Neural cell (in vitro differentiated cells): ENCODE data around the gene SOCS3. TPM values are rescaled to one million over a fixed set of nuclear protein-coding genes. Genes with fewer than 3 reads are reported as not detected.

ENCODE experiments used
- H2AFZ ChIP-seq: fragments of 200-600, 300-800 bp; sonication (generic), shearing (Covaris generic); 2 replicates; pipeline ENCODE4 v1.6.0; 2014; ENCODE audit warnings: low read depth, mild to moderate bottlenecking, antibody characterized with exemption, low read length, moderate library complexity
- H3F3A ChIP-seq: fragments of 200-600 bp; shearing (Covaris generic); 2 replicates; pipeline ENCODE4 v1.6.1; 2016; ENCODE audit warnings: mild to moderate bottlenecking, moderate library complexity, mixed read lengths, antibody characterized with exemption, low read length; ENCODE audit not compliant: insufficient read depth, poor library complexity, severe bottlenecking
- H3K27ac ChIP-seq: fragments of 200-600, 300-800 bp; sonication (generic), shearing (Covaris generic); 2 replicates; pipeline ENCODE4 v1.5.1; 2014; ENCODE audit warnings: mild to moderate bottlenecking, low read length, moderate library complexity
- H3K27me3 ChIP-seq: fragments of 300-800, 200-600 bp; sonication (generic), shearing (Covaris generic); 2 replicates; pipeline ENCODE4 v1.6.0; 2014; ENCODE audit warnings: mild to moderate bottlenecking, low read depth, low read length, moderate library complexity; ENCODE audit not compliant: insufficient read depth
- H3K36me3 ChIP-seq: fragments of 300-800, 200-600 bp; sonication (generic), shearing (Covaris generic); 2 replicates; pipeline ENCODE4 v1.5.1; 2014; ENCODE audit warnings: mild to moderate bottlenecking, antibody characterized with exemption, low read length, moderate library complexity; ENCODE audit not compliant: insufficient read depth
- H3K4me2 ChIP-seq: fragments of 300-800, 200-600 bp; sonication (generic), shearing (Covaris generic); 2 replicates; pipeline ENCODE4 v1.6.0; 2014; ENCODE audit warnings: mild to moderate bottlenecking, low read length
- H3K4me3 ChIP-seq: fragments of 300-800, 200-600 bp; sonication (generic), shearing (Covaris generic); 2 replicates; pipeline ENCODE4 v1.5.1; 2014; ENCODE audit warnings: mild to moderate bottlenecking, low read length, moderate library complexity
- H3K79me2 ChIP-seq: fragments of 200-600 bp; shearing (Covaris generic); replicated peaks from 2 replicates; pipeline ENCODE4 v1.6.0; 2014; ENCODE audit warnings: mild to moderate bottlenecking, low read length, moderate library complexity; ENCODE audit not compliant: insufficient read depth
- H3K9ac ChIP-seq: fragments of 300-800, 200-600 bp; sonication (generic), shearing (Covaris generic); 2 replicates; pipeline ENCODE4 v1.6.1; 2016; ENCODE audit warnings: mild to moderate bottlenecking, low read length, mixed read lengths
- H3K9me2 ChIP-seq: fragments of 200-600 bp; shearing (Covaris generic); 2 replicates; pipeline ENCODE4 v1.6.1; 2016; ENCODE audit warnings: mild to moderate bottlenecking, low read length, mixed read lengths; ENCODE audit not compliant: insufficient read depth
- H3K9me3 ChIP-seq: fragments of 200-600, 300-800 bp; sonication (generic), shearing (Covaris generic); 2 replicates; pipeline ENCODE4 v1.6.1; 2016; ENCODE audit warnings: mild to moderate bottlenecking, mixed run types, low read length, moderate library complexity, mixed read lengths
- H4K20me1 ChIP-seq: fragments of 200-600 bp; shearing (Covaris generic); 2 replicates; pipeline ENCODE4 v1.6.1; 2016; ENCODE audit warnings: mild to moderate bottlenecking, mixed run types; ENCODE audit not compliant: insufficient read depth
- CTCF ChIP-seq: fragments of 450-650 bp; IDR thresholded peaks from 2 replicates; pipeline ENCODE4 v1.5.1; 2014; ENCODE audit warnings: antibody characterized with exemption, mild to moderate bottlenecking, moderate library complexity; ENCODE audit not compliant: poor library complexity, severe bottlenecking
- EP300 ChIP-seq: fragments of 450-650 bp; conservative IDR thresholded peaks from 2 replicates; pipeline ENCODE4 v1.6.1; 2014; ENCODE audit warnings: antibody characterized with exemption, mild to moderate bottlenecking, moderate library complexity; ENCODE audit not compliant: poor library complexity, severe bottlenecking
- POLR2AphosphoS5 ChIP-seq: IDR thresholded peaks from 2 replicates; pipeline ENCODE4 v1.6.1; 2012
- RAD21 ChIP-seq: fragments of 450-650 bp; conservative IDR thresholded peaks from 2 replicates; pipeline ENCODE4 v1.6.1; 2014; ENCODE audit warnings: antibody characterized with exemption, mild to moderate bottlenecking, moderate library complexity
- REST ChIP-seq: IDR thresholded peaks from 2 replicates; pipeline ENCODE4 v1.6.1; 2012; ENCODE audit warnings: borderline replicate concordance
- SMC3 ChIP-seq: fragments of 450-650 bp; conservative IDR thresholded peaks from 2 replicates; pipeline ENCODE4 v1.6.1; 2014; ENCODE audit warnings: antibody characterized with exemption, mild to moderate bottlenecking, moderate library complexity; ENCODE audit not compliant: poor library complexity
- TAF1 ChIP-seq: IDR thresholded peaks from 2 replicates; pipeline ENCODE4 v1.6.1; 2012; ENCODE audit warnings: low read depth
- polyA plus RNA-seq: library from polyadenylated mRNA; depleted of rRNA; stranded (reverse); fragments of >200 nt; gene quantifications from 2 replicates; pipeline ENCODE4 v1.2.3, GENCODE V29; 2014

SOCS3 gene
- polyA plus RNA-seq, 1 donor from 2014 or later = 5.4 TPM

- H3K4me3 ChIP-seq = no peak overlapping the region
- H3K27me3 ChIP-seq = no peaks in the 10 kb centered on the region
Measured at GRCh38 chr17:78355701-78356100, 4.2 kb downstream of the SOCS3 start.

GRCh38 chr17:78355045-78355641, 4.7 kb downstream of the SOCS3 start:
- Histone ChIP-seq H3K9me3 (no peaks in the 10 kb centered on the region), H3K36me3 (no peaks in the 10 kb centered on the region), H2AFZ (no peak overlapping the region), H3K9ac (no peak overlapping the region), H3K27ac (no peak overlapping the region), H3K4me3 (no peak overlapping the region), H3K4me2 (no peak overlapping the region), H3K27me3 (no peaks in the 10 kb centered on the region), H3K79me2 (peaks cover 21% of the 10 kb centered on the region), H3F3A (no peaks in the 10 kb centered on the region), H3K9me2 (no peaks in the 10 kb centered on the region), H4K20me1 (peaks cover 8% of the 10 kb centered on the region)
- TF ChIP-seq EP300 (no peak), RAD21 (no peak), CTCF (no peak), SMC3 (no peak), POLR2AphosphoS5 (no peak)

More at GRCh38 chr17:78355701-78356100, 4.2 kb downstream of the SOCS3 start:
- Histone ChIP-seq H3K36me3 (no peaks in the 10 kb centered on the region), H4K20me1 (peaks cover 8% of the 10 kb centered on the region), H3K4me2 (no peak overlapping the region), H3K79me2 (peaks cover 21% of the 10 kb centered on the region), H3K9me2 (no peaks in the 10 kb centered on the region), H3K27ac (no peak overlapping the region), H3K9ac (no peak overlapping the region), H2AFZ (no peak overlapping the region), H3K9me3 (no peaks in the 10 kb centered on the region), H3F3A (no peaks in the 10 kb centered on the region)
- TF ChIP-seq EP300 = no peak
- no peak for TF ChIP-seq SMC3
- TF ChIP-seq TAF1 = no peak
- TF ChIP-seq CTCF = no peak
- TF ChIP-seq RAD21 = no peak
- no peak for TF ChIP-seq POLR2AphosphoS5
- TF ChIP-seq REST = no peak
